Subcutaneous abdominal adipose tissue (tissue), 5 donors: Measurements from ENCODE around the gene FOXP4.

Experiments used
- H3K27ac ChIP-seq: one replicate; pipeline ENCODE4 v1.7.0; 2013; ENCODE audit warnings: low read depth, mild to moderate bottlenecking, inconsistent platforms, low read length, moderate library complexity
- H3K27me3 ChIP-seq, 5 donors: one replicate each; pipeline ENCODE4 v1.7.0; 2013; ENCODE audit warnings: low read length in 5 of 5, inconsistent platforms in 1 of 5; ENCODE audit not compliant: control insufficient read depth in 5 of 5, insufficient read depth in 4 of 5
- H3K36me3 ChIP-seq, 5 donors: one replicate each; pipeline ENCODE4 v1.7.0; 2013; ENCODE audit warnings: low read length in 5 of 5; ENCODE audit not compliant: control insufficient read depth in 5 of 5, insufficient read depth in 5 of 5
- H3K4me1 ChIP-seq, 5 donors: one replicate each; pipeline ENCODE4 v1.7.0; 2013; ENCODE audit warnings: low read length in 5 of 5, mild to moderate bottlenecking in 3 of 5, moderate library complexity in 1 of 5; ENCODE audit not compliant: control insufficient read depth in 5 of 5, insufficient read depth in 5 of 5
- H3K4me3 ChIP-seq, 5 donors: one replicate each; pipeline ENCODE4 v1.7.0; 2013; ENCODE audit warnings: low read length in 5 of 5, low read depth in 1 of 5
- H3K9ac ChIP-seq, 5 donors: one replicate each; pipeline ENCODE4 v1.7.0; 2013; ENCODE audit warnings: low read length in 5 of 5, mild to moderate bottlenecking in 4 of 5, moderate library complexity in 3 of 5
- H3K9me3 ChIP-seq, 5 donors: one replicate each; pipeline ENCODE4 v1.7.0; 2013; ENCODE audit warnings: low read length in 5 of 5; ENCODE audit not compliant: control insufficient read depth in 5 of 5
- donor health status: healthy.
- donor health status: healthy.
- donor health status: healthy.
- donor health status: healthy.
- donor health status: healthy.

The FOXP4 gene

GRCh38 chr6:41522780-41523548 is 23.2 kb upstream of the FOXP4 start:
- H3K4me3 ChIP-seq: no peak overlapping the region
- peaks cover 0 to 3% (median under 1%) of the 10 kb centered on the region in 5 donors for H3K4me1 ChIP-seq
- no peaks in the 10 kb centered on the region for H3K36me3 ChIP-seq
- peaks cover 6 to 21% (median 18%) of the 10 kb centered on the region in 5 donors for H3K27me3 ChIP-seq
- H3K27ac ChIP-seq: no peak overlapping the region
- no peaks in the 10 kb centered on the region for H3K9me3 ChIP-seq
- H3K9ac ChIP-seq: no peak overlapping the region

DNA sequence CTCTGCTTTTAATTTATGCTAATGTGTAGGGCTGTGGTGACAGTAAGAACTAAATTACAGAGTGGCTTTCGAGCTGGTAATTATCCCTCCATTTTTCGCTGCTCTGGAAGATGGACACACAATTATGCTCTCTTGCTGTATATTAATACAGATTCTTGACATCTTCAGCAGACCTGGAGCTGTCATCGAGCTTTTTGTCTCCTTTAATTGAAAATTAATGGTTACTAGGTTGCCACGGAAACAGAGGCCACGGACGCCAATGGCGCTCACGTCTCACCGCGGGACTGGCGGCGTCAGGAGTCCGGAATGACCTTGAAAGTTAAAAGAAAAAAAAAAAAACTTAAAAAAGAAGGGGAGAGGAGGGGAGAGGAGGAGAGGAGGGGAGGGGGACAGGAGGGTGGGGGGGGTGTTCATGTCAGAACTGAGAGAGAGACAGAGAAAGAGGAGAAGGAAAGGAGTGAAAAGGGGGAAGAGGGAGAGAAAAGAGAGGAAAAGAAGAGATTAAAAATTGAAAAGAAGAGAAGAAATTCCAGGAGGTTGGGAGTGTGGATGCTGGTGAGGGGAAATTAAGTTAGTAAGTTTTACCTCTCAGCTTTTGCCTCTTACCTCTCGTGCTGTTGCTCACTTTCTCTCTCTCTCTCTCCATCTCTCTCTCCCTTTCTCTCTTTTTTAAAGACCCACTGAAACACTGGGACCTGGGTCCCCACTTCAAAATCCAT is 22.1 kb upstream of the FOXP4 start:
- Histone ChIP-seq H3K9me3 (no peaks in the 10 kb centered on the region), H3K4me3 (no peak overlapping the region), H3K4me1 (peaks cover 0 to 7% (median 6%) of the 10 kb centered on the region in 5 donors), H3K9ac (no peak overlapping the region), H3K27ac (no peak overlapping the region), H3K36me3 (no peaks in the 10 kb centered on the region), H3K27me3 (peaks cover 7 to 33% (median 23%) of the 10 kb centered on the region in 5 donors)

DNA sequence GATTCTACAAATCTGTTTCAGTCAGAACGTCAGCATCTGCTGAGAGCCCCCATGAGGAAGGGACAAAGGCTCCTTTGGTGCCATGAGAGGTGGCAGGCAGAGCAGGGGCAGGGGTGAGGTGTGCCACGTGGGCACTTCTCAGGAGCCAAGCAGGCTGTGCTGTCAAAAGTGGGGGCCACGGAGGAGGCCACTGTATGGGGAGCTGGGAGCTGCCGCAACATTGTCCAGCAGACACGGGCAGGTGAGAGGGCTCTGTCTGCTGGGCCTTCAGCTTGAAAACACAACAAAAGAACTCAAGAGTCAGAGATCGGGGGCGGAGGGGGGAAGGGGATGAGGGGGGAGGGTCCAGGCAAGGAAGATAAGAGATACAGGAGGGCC is 21.6 kb upstream of the FOXP4 start:
- Histone ChIP-seq H3K4me1 (peaks cover 0 to 7% (median 6%) of the 10 kb centered on the region in 5 donors), H3K9ac (no peak overlapping the region), H3K27me3 (peaks cover 7 to 38% (median 23%) of the 10 kb centered on the region in 5 donors), H3K36me3 (no peaks in the 10 kb centered on the region), H3K4me3 (no peak overlapping the region), H3K27ac (no peak overlapping the region), H3K9me3 (no peaks in the 10 kb centered on the region)

DNA sequence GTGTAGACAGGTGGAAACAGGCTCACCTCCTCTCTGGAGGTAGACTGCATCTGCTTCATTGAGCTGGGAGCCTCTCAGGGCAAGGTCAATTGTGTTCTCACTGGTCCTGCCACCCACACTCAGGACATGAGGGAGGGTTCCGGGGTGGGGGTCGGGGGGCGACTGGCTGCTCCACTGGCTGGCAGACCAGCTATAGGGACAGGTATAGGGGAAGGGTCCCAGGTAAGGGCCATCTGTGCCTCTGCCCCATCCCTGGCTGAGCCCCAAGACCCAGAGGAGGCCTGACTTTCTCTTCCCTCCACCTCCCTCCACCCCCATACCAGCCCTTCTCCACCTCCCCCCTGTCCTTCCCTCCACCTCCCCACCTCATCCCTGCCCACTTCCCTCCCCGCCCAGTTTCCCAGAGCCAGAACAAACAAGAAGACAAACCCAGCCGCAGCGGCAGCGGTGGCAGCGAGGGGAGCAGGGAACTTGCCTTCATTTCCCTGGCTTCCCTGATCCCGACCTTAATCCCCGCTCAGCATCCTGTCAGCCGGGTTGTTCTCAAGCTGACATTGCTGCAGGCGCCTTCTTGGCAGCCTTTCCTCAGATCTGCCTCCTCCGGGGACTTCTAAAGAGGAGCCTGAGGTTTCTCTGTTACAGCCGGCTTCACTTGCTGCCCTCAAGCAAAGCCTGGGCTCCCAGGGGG is 18.3 kb upstream of the FOXP4 start:
- Histone ChIP-seq H3K27me3 (peaks cover 8 to 44% (median 20%) of the 10 kb centered on the region in 5 donors), H3K4me1 (peaks cover 0 to 23% (median 20%) of the 10 kb centered on the region in 5 donors), H3K4me3 (no peak overlapping the region), H3K9ac (no peak overlapping the region), H3K36me3 (no peaks in the 10 kb centered on the region), H3K27ac (no peak overlapping the region), H3K9me3 (no peaks in the 10 kb centered on the region)

DNA sequence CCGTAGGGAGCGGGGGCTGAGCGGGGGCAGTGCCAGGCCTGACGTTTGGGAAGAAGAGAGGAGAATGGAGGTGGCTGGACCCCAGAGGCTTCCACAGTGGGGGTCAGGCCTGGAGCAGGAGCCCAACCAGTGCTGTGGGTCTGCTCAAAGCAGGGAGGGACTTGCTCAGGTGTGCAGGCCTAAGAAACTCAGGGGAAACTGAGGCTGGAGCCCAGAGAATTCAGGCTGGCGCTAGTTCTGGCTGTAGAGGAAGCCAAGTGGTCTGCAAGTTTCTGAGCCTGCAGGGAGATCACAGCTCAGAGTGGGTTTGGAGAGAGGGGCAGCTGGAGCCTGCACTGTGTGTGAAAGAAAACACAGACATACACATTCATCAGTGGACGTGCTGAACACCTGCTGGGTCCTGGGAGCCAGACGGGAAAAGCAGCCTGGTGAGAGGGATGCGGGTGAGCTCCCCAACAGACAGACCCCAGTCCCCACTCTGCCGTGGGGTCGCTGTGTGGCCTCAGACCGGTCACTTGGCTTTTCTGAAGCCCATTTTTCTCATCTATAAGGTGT is 17.7 kb upstream of the FOXP4 start:
- H3K9me3 ChIP-seq: no peaks in the 10 kb centered on the region
- H3K27me3 ChIP-seq: peaks cover 4 to 38% (median 16%) of the 10 kb centered on the region in 5 donors
- H3K27ac ChIP-seq: no peak overlapping the region
- H3K4me3 ChIP-seq: no peak overlapping the region
- H3K36me3 ChIP-seq: no peaks in the 10 kb centered on the region
- peaks cover 0 to 23% (median 20%) of the 10 kb centered on the region in 5 donors for H3K4me1 ChIP-seq
- H3K9ac ChIP-seq: no peak overlapping the region

DNA sequence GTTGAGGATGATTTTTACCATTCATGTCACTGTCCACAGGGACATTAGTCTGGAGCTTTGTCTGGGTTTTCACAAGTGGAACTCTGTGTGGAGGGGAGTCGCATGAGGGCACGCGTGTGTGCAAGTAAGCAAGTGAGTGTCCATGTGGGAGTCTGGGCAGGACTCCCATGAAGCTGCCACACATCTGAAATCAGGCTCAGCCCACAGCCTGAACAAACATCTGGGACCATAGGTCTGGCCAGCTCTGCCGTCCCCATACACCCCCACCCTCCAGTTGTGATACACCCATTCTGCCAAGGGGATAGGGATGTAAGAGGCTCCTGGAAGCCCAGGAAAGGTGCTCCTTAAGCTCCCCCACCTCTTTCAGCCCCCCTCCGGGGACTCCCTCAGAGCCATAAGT is 17.1 kb upstream of the FOXP4 start:
- Histone ChIP-seq H3K9ac (no peak overlapping the region), H3K27me3 (peaks cover 4 to 38% (median 14%) of the 10 kb centered on the region in 5 donors), H3K4me3 (no peak overlapping the region), H3K27ac (no peak overlapping the region), H3K4me1 (peaks cover 0 to 23% (median 20%) of the 10 kb centered on the region in 5 donors), H3K36me3 (no peaks in the 10 kb centered on the region), H3K9me3 (no peaks in the 10 kb centered on the region)

GRCh38 chr6:41529970-41530369 is 16.2 kb upstream of the FOXP4 start:
- no peaks in the 10 kb centered on the region for H3K36me3 ChIP-seq
- H3K9ac ChIP-seq: no peak overlapping the region
- H3K27ac ChIP-seq: no peak overlapping the region
- peaks cover 4 to 38% (median 14%) of the 10 kb centered on the region in 5 donors for H3K27me3 ChIP-seq
- no peak overlapping the region for H3K4me3 ChIP-seq
- peaks cover 0 to 23% (median 20%) of the 10 kb centered on the region in 5 donors for H3K4me1 ChIP-seq
- H3K9me3 ChIP-seq: no peaks in the 10 kb centered on the region

GRCh38 chr6:41530476-41530875 is 15.7 kb upstream of the FOXP4 start:
- H3K27me3 ChIP-seq: peaks cover 4 to 38% (median 14%) of the 10 kb centered on the region in 5 donors
- no peaks in the 10 kb centered on the region for H3K9me3 ChIP-seq
- H3K27ac ChIP-seq: no peak overlapping the region
- H3K36me3 ChIP-seq: no peaks in the 10 kb centered on the region
- H3K9ac ChIP-seq: no peak overlapping the region
- no peak overlapping the region for H3K4me3 ChIP-seq
- H3K4me1 ChIP-seq: peaks cover 0 to 23% (median 20%) of the 10 kb centered on the region in 5 donors

GRCh38 chr6:41531016-41531415 is 15.2 kb upstream of the FOXP4 start:
- Histone ChIP-seq H3K27ac (no peak overlapping the region), H3K36me3 (no peaks in the 10 kb centered on the region), H3K27me3 (peaks cover 4 to 38% (median 14%) of the 10 kb centered on the region in 5 donors), H3K9me3 (no peaks in the 10 kb centered on the region), H3K9ac (no peak overlapping the region), H3K4me3 (no peak overlapping the region), H3K4me1 (peaks cover 0 to 23% (median 20%) of the 10 kb centered on the region in 5 donors)
